ENCODE measurements around the gene SVOPL. TPM values are rescaled to one million over a fixed set of nuclear protein-coding genes. Genes with fewer than 3 reads are reported as not detected.

SVOPL gene
- polyA plus RNA-seq, 3 donors = not detected

DNA sequence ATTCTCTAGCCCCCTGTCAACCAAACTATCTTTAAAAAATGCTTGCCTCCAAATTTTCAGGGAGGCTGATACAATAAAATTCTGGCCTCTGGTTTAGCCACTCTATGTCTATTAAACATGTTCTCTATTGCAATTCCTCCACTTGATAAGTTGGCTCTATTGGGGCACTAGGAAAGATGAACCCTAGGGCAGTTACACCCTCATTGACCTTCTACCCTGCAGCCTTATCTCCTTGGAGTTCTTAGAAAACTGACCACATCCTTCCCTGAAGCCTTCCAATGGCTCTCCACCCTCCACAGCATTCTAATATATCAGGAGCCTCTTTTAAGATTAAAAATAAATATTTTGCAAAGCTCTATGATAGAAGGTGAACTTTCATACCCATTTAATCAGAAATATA is 30.6 kb downstream of the SVOPL start:
- Histone ChIP-seq H3K27ac (ENCODE audit: low read depth in 1 of 2, low read length in 2 of 2) (no peak overlapping the region), H3K27me3 (ENCODE audit: control insufficient read depth in 2 of 2, insufficient read depth in 2 of 2, low read length in 2 of 2) (no peaks in the 10 kb centered on the region), H3K9me3 (replicated peaks in 1 of 2; ENCODE audit: control insufficient read depth in 1 of 2, insufficient read depth in 1 of 2, low read length in 2 of 2) (no peaks in the 10 kb centered on the region), H3K4me3 (replicated peaks in 1 of 3; ENCODE audit: low read depth in 2 of 3, low read length in 3 of 3) (no peak overlapping the region), H3K4me1 (ENCODE audit: control insufficient read depth in 1 of 2, insufficient read depth in 2 of 2, low read length in 2 of 2) (no peaks in the 10 kb centered on the region), H3K4me2 (replicated peaks; ENCODE audit: extremely low read depth, low read length, poor library complexity, severe bottlenecking) (no peak overlapping the region), H4K20me1 (ENCODE audit: insufficient read depth, low read length) (no peaks in the 10 kb centered on the region), H3K79me2 (ENCODE audit: insufficient read depth, low read length) (no peaks in the 10 kb centered on the region), H3K36me3 (replicated peaks in 1 of 2; ENCODE audit: control insufficient read depth in 1 of 2, insufficient read depth in 2 of 2, low read length in 2 of 2) (no peaks in the 10 kb centered on the region), H2AFZ (ENCODE audit: insufficient read depth, low read depth, low read length, poor library complexity, severe bottlenecking) (no peak overlapping the region), H3K9ac (ENCODE audit: insufficient read depth, low read length, poor library complexity, severe bottlenecking) (no peak overlapping the region)
- Mint-ChIP-seq H3K36me3 (no peaks in the 10 kb centered on the region), H3K27ac (no peak overlapping the region), H3K9me3 (peaks cover 0 to 6% (median 4%) of the 10 kb centered on the region in 7 donors), H3K27me3 (ENCODE audit: low read depth in 3 of 3) (peaks cover 0 to 11% (median 5%) of the 10 kb centered on the region in 3 donors), H3K4me1 (no peaks in the 10 kb centered on the region), H3K4me3 (no peak overlapping the region)
- DNase-seq = no peak
- intact Hi-C loops (cut with micrococcal nuclease) = no loop called here
- no peak for TF ChIP-seq CTCF (IDR thresholded peaks at IDR 0.05)

- H3K4me1 ChIP-seq (ENCODE audit: control insufficient read depth in 1 of 2, insufficient read depth in 2 of 2, low read length in 2 of 2) = peaks cover 2% of the 10 kb centered on the region in 2 donors
- no peak overlapping the region for H2AFZ ChIP-seq (ENCODE audit: insufficient read depth, low read depth, low read length, poor library complexity, severe bottlenecking)
- H3K4me2 ChIP-seq (replicated peaks; ENCODE audit: extremely low read depth, low read length, poor library complexity, severe bottlenecking) = no peak overlapping the region
- H3K4me3 ChIP-seq (replicated peaks in 1 of 3; ENCODE audit: low read depth in 2 of 3, low read length in 3 of 3) = no peak overlapping the region
- no peaks in the 10 kb centered on the region for H3K36me3 Mint-ChIP-seq
- H3K27ac Mint-ChIP-seq = no peak overlapping the region
- no peak overlapping the region for H3K9ac ChIP-seq (ENCODE audit: insufficient read depth, low read length, poor library complexity, severe bottlenecking)
- intact Hi-C loops (cut with micrococcal nuclease) = no loop called here
- no CpG with 5 or more reads among the region's 4 CpGs for WGBS (ENCODE audit: insufficient coverage)
- H3K36me3 ChIP-seq (replicated peaks in 1 of 2; ENCODE audit: control insufficient read depth in 1 of 2, insufficient read depth in 2 of 2, low read length in 2 of 2) = no peaks in the 10 kb centered on the region
- peaks cover 2 to 18% (median 5%) of the 10 kb centered on the region in 3 donors for H3K27me3 Mint-ChIP-seq (ENCODE audit: low read depth in 3 of 3)
- TF ChIP-seq CTCF (IDR thresholded peaks at IDR 0.05) = no peak
- DNase-seq = no peak
- H3K9me3 ChIP-seq (replicated peaks in 1 of 2; ENCODE audit: control insufficient read depth in 1 of 2, insufficient read depth in 1 of 2, low read length in 2 of 2) = peaks cover 0 to 2% of the 10 kb centered on the region in 2 donors
- H4K20me1 ChIP-seq (ENCODE audit: insufficient read depth, low read length) = no peaks in the 10 kb centered on the region
- H3K4me3 Mint-ChIP-seq = no peak overlapping the region
- no peak overlapping the region for H3K27ac ChIP-seq (ENCODE audit: low read depth in 1 of 2, low read length in 2 of 2)
- peaks cover 0 to 6% (median 5%) of the 10 kb centered on the region in 7 donors for H3K9me3 Mint-ChIP-seq
- no peaks in the 10 kb centered on the region for H3K79me2 ChIP-seq (ENCODE audit: insufficient read depth, low read length)
- peaks cover 5% of the 10 kb centered on the region for H3K4me1 Mint-ChIP-seq
- H3K27me3 ChIP-seq (ENCODE audit: control insufficient read depth in 2 of 2, insufficient read depth in 2 of 2, low read length in 2 of 2) = no peaks in the 10 kb centered on the region
Measured at GRCh38 chr7:138669364-138669763, 31.8 kb downstream of the SVOPL start.

All from CD14-positive monocyte (primary cell).